ENCODE results near the gene C3orf49.

The C3orf49 gene

GRCh38 chr3:63819151-63819398 lies at the start of gene C3orf49:
Gene C3orf49, plus strand, starts transcription at chr3:63819299. Its CDS starts 173 bp downstream, at chr3:63819472.
- DNase-seq: no peak

GRCh38 chr3:63774781-63775180 lies 44.3 kb upstream of the C3orf49 start:
- DNase-seq: no peak

GRCh38 chr3:63779227-63779626 lies 39.9 kb upstream of the C3orf49 start:
- DNase-seq: no peak

GRCh38 chr3:63791974-63792373 lies 27.1 kb upstream of the C3orf49 start:
- no peak for DNase-seq

GRCh38 chr3:63795438-63795837 lies 23.7 kb upstream of the C3orf49 start:
- DNase-seq: no peak

GRCh38 chr3:63798544-63798943 lies 20.6 kb upstream of the C3orf49 start:
- no peak for DNase-seq

- DNase-seq: no peak
These were observed 20.1 kb upstream of the C3orf49 start for GRCh38 chr3:63798949-63799348.

- DNase-seq: no peak
These were observed 19.0 kb upstream of the C3orf49 start for GRCh38 chr3:63800097-63800496.

GRCh38 chr3:63803911-63804310 lies 15.2 kb upstream of the C3orf49 start:
- DNase-seq: no peak

- DNase-seq: no peak
These were observed 11.0 kb upstream of the C3orf49 start for GRCh38 chr3:63807961-63808565.

GRCh38 chr3:63808633-63809032 lies 10.5 kb upstream of the C3orf49 start:
- no peak for DNase-seq

- no peak for DNase-seq
These were observed 9.5 kb upstream of the C3orf49 start for GRCh38 chr3:63809607-63810006.

GRCh38 chr3:63814237-63814636 lies 4.9 kb upstream of the C3orf49 start:
- no peak for DNase-seq

- DNase-seq: no peak
These were observed 1.9 kb upstream of the C3orf49 start for GRCh38 chr3:63817225-63817624.

- DNase-seq: peak; percentile 58
These were observed 583 bp upstream of the C3orf49 start for GRCh38 chr3:63818282-63819150.

- DNase-seq: no peak
These were observed 5.2 kb downstream of the C3orf49 start for GRCh38 chr3:63824309-63824708.

GRCh38 chr3:63830526-63830925 lies 11.4 kb downstream of the C3orf49 start:
- DNase-seq: no peak

- DNase-seq: no peak
These were observed 13.3 kb downstream of the C3orf49 start for GRCh38 chr3:63832395-63832794.

- DNase-seq: no peak
These were observed 22.6 kb downstream of the C3orf49 start for GRCh38 chr3:63841704-63842103.

- DNase-seq: no peak
These were observed 23.0 kb downstream of the C3orf49 start for GRCh38 chr3:63842127-63842526.

- no peak for DNase-seq
These were observed 26.1 kb downstream of the C3orf49 start for GRCh38 chr3:63845215-63845614.

GRCh38 chr3:63847718-63848450 lies 28.8 kb downstream of the C3orf49 start:
- DNase-seq: no peak

GRCh38 chr3:63849175-63849574 lies 30.1 kb downstream of the C3orf49 start:
- DNase-seq: no peak

- no peak for DNase-seq
These were observed 32.2 kb downstream of the C3orf49 start for GRCh38 chr3:63851287-63851686.
